Neural cell (in vitro differentiated cells): ENCODE measurements around the gene MBD2. TPM values are rescaled to one million over a fixed set of nuclear protein-coding genes. Genes with fewer than 3 reads are reported as not detected.

Experiments
- H2AFZ ChIP-seq: fragments of 200-600, 300-800 bp; sonication (generic), shearing (Covaris generic); 2 replicates; pipeline ENCODE4 v1.6.0; 2014; ENCODE audit warnings: low read depth, mild to moderate bottlenecking, antibody characterized with exemption, low read length, moderate library complexity
- H3F3A ChIP-seq: fragments of 200-600 bp; shearing (Covaris generic); 2 replicates; pipeline ENCODE4 v1.6.1; 2016; ENCODE audit warnings: mild to moderate bottlenecking, moderate library complexity, mixed read lengths, antibody characterized with exemption, low read length; ENCODE audit not compliant: insufficient read depth, poor library complexity, severe bottlenecking
- H3K27ac ChIP-seq: fragments of 200-600, 300-800 bp; sonication (generic), shearing (Covaris generic); 2 replicates; pipeline ENCODE4 v1.5.1; 2014; ENCODE audit warnings: mild to moderate bottlenecking, low read length, moderate library complexity
- H3K27me3 ChIP-seq: fragments of 300-800, 200-600 bp; sonication (generic), shearing (Covaris generic); 2 replicates; pipeline ENCODE4 v1.6.0; 2014; ENCODE audit warnings: mild to moderate bottlenecking, low read depth, low read length, moderate library complexity; ENCODE audit not compliant: insufficient read depth
- H3K36me3 ChIP-seq: fragments of 300-800, 200-600 bp; sonication (generic), shearing (Covaris generic); 2 replicates; pipeline ENCODE4 v1.5.1; 2014; ENCODE audit warnings: mild to moderate bottlenecking, antibody characterized with exemption, low read length, moderate library complexity; ENCODE audit not compliant: insufficient read depth
- H3K4me2 ChIP-seq: fragments of 300-800, 200-600 bp; sonication (generic), shearing (Covaris generic); 2 replicates; pipeline ENCODE4 v1.6.0; 2014; ENCODE audit warnings: mild to moderate bottlenecking, low read length
- H3K4me3 ChIP-seq: fragments of 300-800, 200-600 bp; sonication (generic), shearing (Covaris generic); 2 replicates; pipeline ENCODE4 v1.5.1; 2014; ENCODE audit warnings: mild to moderate bottlenecking, low read length, moderate library complexity
- H3K79me2 ChIP-seq: fragments of 200-600 bp; shearing (Covaris generic); replicated peaks from 2 replicates; pipeline ENCODE4 v1.6.0; 2014; ENCODE audit warnings: mild to moderate bottlenecking, low read length, moderate library complexity; ENCODE audit not compliant: insufficient read depth
- H3K9ac ChIP-seq: fragments of 300-800, 200-600 bp; sonication (generic), shearing (Covaris generic); 2 replicates; pipeline ENCODE4 v1.6.1; 2016; ENCODE audit warnings: mild to moderate bottlenecking, low read length, mixed read lengths
- H3K9me2 ChIP-seq: fragments of 200-600 bp; shearing (Covaris generic); 2 replicates; pipeline ENCODE4 v1.6.1; 2016; ENCODE audit warnings: mild to moderate bottlenecking, low read length, mixed read lengths; ENCODE audit not compliant: insufficient read depth
- H3K9me3 ChIP-seq: fragments of 200-600, 300-800 bp; sonication (generic), shearing (Covaris generic); 2 replicates; pipeline ENCODE4 v1.6.1; 2016; ENCODE audit warnings: mild to moderate bottlenecking, mixed run types, low read length, moderate library complexity, mixed read lengths
- H4K20me1 ChIP-seq: fragments of 200-600 bp; shearing (Covaris generic); 2 replicates; pipeline ENCODE4 v1.6.1; 2016; ENCODE audit warnings: mild to moderate bottlenecking, mixed run types; ENCODE audit not compliant: insufficient read depth
- EP300 ChIP-seq: fragments of 450-650 bp; conservative IDR thresholded peaks from 2 replicates; pipeline ENCODE4 v1.6.1; 2014; ENCODE audit warnings: antibody characterized with exemption, mild to moderate bottlenecking, moderate library complexity; ENCODE audit not compliant: poor library complexity, severe bottlenecking
- EZH2 ChIP-seq: fragments of 200-600, 300-800 bp; shearing (Covaris generic), sonication (generic); IDR thresholded peaks from 2 replicates; pipeline ENCODE4 v1.6.1; 2014; ENCODE audit warnings: antibody characterized with exemption, low read length, borderline replicate concordance, mild to moderate bottlenecking; ENCODE audit not compliant: insufficient read depth, poor library complexity, severe bottlenecking
- MXI1 ChIP-seq: fragments of 450-650 bp; conservative IDR thresholded peaks from 2 replicates; pipeline ENCODE4 v1.6.1; 2014; ENCODE audit warnings: antibody characterized with exemption, mild to moderate bottlenecking; ENCODE audit not compliant: poor library complexity, severe bottlenecking
- POLR2AphosphoS5 ChIP-seq: IDR thresholded peaks from 2 replicates; pipeline ENCODE4 v1.6.1; 2012
- RAD21 ChIP-seq: fragments of 450-650 bp; conservative IDR thresholded peaks from 2 replicates; pipeline ENCODE4 v1.6.1; 2014; ENCODE audit warnings: antibody characterized with exemption, mild to moderate bottlenecking, moderate library complexity
- REST ChIP-seq: IDR thresholded peaks from 2 replicates; pipeline ENCODE4 v1.6.1; 2012; ENCODE audit warnings: borderline replicate concordance
- SMC3 ChIP-seq: fragments of 450-650 bp; conservative IDR thresholded peaks from 2 replicates; pipeline ENCODE4 v1.6.1; 2014; ENCODE audit warnings: antibody characterized with exemption, mild to moderate bottlenecking, moderate library complexity; ENCODE audit not compliant: poor library complexity
- TAF1 ChIP-seq: IDR thresholded peaks from 2 replicates; pipeline ENCODE4 v1.6.1; 2012; ENCODE audit warnings: low read depth
- polyA plus RNA-seq: library from polyadenylated mRNA; depleted of rRNA; stranded (reverse); fragments of >200 nt; gene quantifications from 2 replicates; pipeline ENCODE4 v1.2.3, GENCODE V29; 2014
- TF ChIP-seq, protein P1 (sequence below): fragments of 450-650 bp; IDR thresholded peaks from 2 replicates; pipeline ENCODE4 v1.5.1; 2014; ENCODE audit warnings: antibody characterized with exemption, mild to moderate bottlenecking, moderate library complexity; ENCODE audit not compliant: poor library complexity, severe bottlenecking

The MBD2 gene
- polyA plus RNA-seq, 1 donor from 2014 or later: 16.4 TPM

DNA sequence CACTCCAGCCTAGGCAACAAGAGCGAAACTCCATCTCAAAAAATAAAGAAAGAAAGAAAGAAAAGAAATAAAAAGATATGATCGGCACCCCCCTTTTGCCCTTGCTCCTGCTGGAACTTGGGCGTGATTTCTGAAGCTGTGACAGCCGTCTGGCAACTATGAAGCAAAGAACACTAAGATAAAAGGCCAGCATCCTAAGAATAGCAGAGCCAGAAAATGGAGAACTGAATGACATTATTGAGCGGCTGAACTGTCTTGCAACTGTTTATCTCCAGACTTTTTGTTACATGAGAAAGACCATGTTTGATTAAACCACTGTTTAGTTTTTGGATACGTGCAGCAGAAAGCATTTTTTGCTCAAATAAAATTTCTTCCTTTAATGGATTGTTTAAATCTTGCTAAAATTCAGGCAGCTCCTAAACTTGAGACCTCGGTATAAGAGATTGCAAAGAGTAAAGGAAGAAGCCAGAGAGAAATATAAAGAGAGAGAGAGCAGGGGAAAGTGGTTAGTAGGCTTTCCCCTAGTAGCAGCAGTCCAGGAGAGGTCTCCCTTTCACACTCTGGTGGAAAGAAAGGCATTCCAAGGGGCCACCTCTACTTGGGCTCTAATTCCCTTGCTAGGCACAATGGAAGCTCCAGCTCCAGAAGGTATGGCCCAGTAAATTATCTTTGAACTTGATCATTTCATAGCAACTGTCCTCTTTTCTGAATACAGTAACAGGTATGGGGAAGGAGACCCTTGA is 8.2 kb upstream of the MBD2 start:
- no peak overlapping the region for H3K27ac ChIP-seq
- no peak overlapping the region for H2AFZ ChIP-seq

GRCh38 chr18:54229421-54230059 is 5.1 kb upstream of the MBD2 start:
- Histone ChIP-seq H3K27me3 (no peaks in the 10 kb centered on the region), H3K27ac (no peak overlapping the region), H3K4me2 (no peak overlapping the region), H3K79me2 (no peaks in the 10 kb centered on the region), H3K36me3 (no peaks in the 10 kb centered on the region), H3K9ac (no peak overlapping the region), H3K9me2 (no peaks in the 10 kb centered on the region), H3F3A (no peaks in the 10 kb centered on the region), H3K4me3 (no peak overlapping the region), H2AFZ (no peak overlapping the region), H4K20me1 (no peaks in the 10 kb centered on the region), H3K9me3 (no peaks in the 10 kb centered on the region)
- TF ChIP-seq REST (no peak), EZH2 (no peak), SMC3 (no peak), EP300 (no peak)
- TF ChIP-seq, protein P1, sequence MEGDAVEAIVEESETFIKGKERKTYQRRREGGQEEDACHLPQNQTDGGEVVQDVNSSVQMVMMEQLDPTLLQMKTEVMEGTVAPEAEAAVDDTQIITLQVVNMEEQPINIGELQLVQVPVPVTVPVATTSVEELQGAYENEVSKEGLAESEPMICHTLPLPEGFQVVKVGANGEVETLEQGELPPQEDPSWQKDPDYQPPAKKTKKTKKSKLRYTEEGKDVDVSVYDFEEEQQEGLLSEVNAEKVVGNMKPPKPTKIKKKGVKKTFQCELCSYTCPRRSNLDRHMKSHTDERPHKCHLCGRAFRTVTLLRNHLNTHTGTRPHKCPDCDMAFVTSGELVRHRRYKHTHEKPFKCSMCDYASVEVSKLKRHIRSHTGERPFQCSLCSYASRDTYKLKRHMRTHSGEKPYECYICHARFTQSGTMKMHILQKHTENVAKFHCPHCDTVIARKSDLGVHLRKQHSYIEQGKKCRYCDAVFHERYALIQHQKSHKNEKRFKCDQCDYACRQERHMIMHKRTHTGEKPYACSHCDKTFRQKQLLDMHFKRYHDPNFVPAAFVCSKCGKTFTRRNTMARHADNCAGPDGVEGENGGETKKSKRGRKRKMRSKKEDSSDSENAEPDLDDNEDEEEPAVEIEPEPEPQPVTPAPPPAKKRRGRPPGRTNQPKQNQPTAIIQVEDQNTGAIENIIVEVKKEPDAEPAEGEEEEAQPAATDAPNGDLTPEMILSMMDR: no peak

More for the DNA sequence above, 8.2 kb upstream of the MBD2 start:
- no peak overlapping the region for H3K9ac ChIP-seq
- no peaks in the 10 kb centered on the region for H3K27me3 ChIP-seq
- no peaks in the 10 kb centered on the region for H3K79me2 ChIP-seq
- H3K36me3 ChIP-seq: no peaks in the 10 kb centered on the region
- H3K4me3 ChIP-seq: no peak overlapping the region
- no peaks in the 10 kb centered on the region for H3F3A ChIP-seq
- no peak for TF ChIP-seq POLR2AphosphoS5
- no peak for TF ChIP-seq MXI1
- TF ChIP-seq EZH2: no peak
- TF ChIP-seq REST: no peak
- TF ChIP-seq EP300: no peak
- TF ChIP-seq RAD21: no peak
- no peak for TF ChIP-seq SMC3
- TF ChIP-seq, protein P1: no peak
- TF ChIP-seq TAF1: no peak
- H3K9me3 ChIP-seq: no peaks in the 10 kb centered on the region
- H3K9me2 ChIP-seq: no peaks in the 10 kb centered on the region
- no peak overlapping the region for H3K4me2 ChIP-seq
- no peaks in the 10 kb centered on the region for H4K20me1 ChIP-seq
